HCT116 (cell line): ENCODE measurements around the gene ZNF236.

Experiments
- CBX3 ChIP-seq: IDR thresholded peaks from 2 replicates; pipeline ENCODE4 v1.6.1; 2012; ENCODE audit warnings: low read depth
- CTCF ChIP-seq, 3 experiments: fragments of 200-600 bp in 1 of 3; sonication (generic) in 1 of 3; IDR thresholded peaks in 2 of 3; conservative IDR thresholded peaks in 1 of 3; 2 replicates each; pipeline ENCODE4 v1.5.1; 2012 to 2017; ENCODE audit warnings: low read depth in 2 of 3, low read length in 2 of 3, antibody characterized with exemption in 1 of 3, borderline replicate concordance in 1 of 3, control low read depth in 1 of 3, mild to moderate bottlenecking in 1 of 3, mixed read lengths in 1 of 3, mixed run types in 1 of 3, moderate library complexity in 1 of 3; ENCODE audit not compliant: insufficient read depth in 1 of 3
- EZH2phosphoT487 ChIP-seq: fragments of 200-600 bp; IDR thresholded peaks from 2 replicates; pipeline ENCODE4 v1.6.1; 2018; ENCODE audit warnings: antibody characterized with exemption, borderline replicate concordance
- POLR2A ChIP-seq: IDR thresholded peaks from 2 replicates; pipeline ENCODE4 v1.7.0; 2011; ENCODE audit warnings: borderline replicate concordance; ENCODE audit not compliant: insufficient read depth, insufficient read length; ENCODE audit errors: extremely low read depth
- POLR2AphosphoS5 ChIP-seq: IDR thresholded peaks from 2 replicates; pipeline ENCODE4 v1.6.1; 2011; ENCODE audit warnings: mild to moderate bottlenecking, low read depth, low read length, moderate library complexity
- YY1 ChIP-seq: IDR thresholded peaks from 2 replicates; pipeline ENCODE4 v1.6.1; 2011; ENCODE audit warnings: low read length, low read depth, moderate library complexity, mild to moderate bottlenecking; ENCODE audit not compliant: insufficient replicate concordance; ENCODE audit errors: extremely low read depth
- TF ChIP-seq, protein P1 (sequence below): IDR thresholded peaks from 2 replicates; pipeline ENCODE4 v1.6.1; 2012; ENCODE audit warnings: low read depth

GRCh38 chr18:77001979-77002378 is 179.6 kb downstream of the ZNF236 start:
- TF ChIP-seq POLR2AphosphoS5 (no peak), EZH2phosphoT487 (no peak), YY1 (no peak), CBX3 (no peak), POLR2A (no peak), CTCF (IDR thresholded peaks at IDR 0.05 in 2 of 3, conservative IDR thresholded peaks at IDR 0.05 in 1 of 3; ENCODE audit: borderline replicate concordance in 1 of 3, insufficient read depth in 1 of 3, low read depth in 2 of 3, low read length in 2 of 3) (no peak)
- TF ChIP-seq, protein P1, sequence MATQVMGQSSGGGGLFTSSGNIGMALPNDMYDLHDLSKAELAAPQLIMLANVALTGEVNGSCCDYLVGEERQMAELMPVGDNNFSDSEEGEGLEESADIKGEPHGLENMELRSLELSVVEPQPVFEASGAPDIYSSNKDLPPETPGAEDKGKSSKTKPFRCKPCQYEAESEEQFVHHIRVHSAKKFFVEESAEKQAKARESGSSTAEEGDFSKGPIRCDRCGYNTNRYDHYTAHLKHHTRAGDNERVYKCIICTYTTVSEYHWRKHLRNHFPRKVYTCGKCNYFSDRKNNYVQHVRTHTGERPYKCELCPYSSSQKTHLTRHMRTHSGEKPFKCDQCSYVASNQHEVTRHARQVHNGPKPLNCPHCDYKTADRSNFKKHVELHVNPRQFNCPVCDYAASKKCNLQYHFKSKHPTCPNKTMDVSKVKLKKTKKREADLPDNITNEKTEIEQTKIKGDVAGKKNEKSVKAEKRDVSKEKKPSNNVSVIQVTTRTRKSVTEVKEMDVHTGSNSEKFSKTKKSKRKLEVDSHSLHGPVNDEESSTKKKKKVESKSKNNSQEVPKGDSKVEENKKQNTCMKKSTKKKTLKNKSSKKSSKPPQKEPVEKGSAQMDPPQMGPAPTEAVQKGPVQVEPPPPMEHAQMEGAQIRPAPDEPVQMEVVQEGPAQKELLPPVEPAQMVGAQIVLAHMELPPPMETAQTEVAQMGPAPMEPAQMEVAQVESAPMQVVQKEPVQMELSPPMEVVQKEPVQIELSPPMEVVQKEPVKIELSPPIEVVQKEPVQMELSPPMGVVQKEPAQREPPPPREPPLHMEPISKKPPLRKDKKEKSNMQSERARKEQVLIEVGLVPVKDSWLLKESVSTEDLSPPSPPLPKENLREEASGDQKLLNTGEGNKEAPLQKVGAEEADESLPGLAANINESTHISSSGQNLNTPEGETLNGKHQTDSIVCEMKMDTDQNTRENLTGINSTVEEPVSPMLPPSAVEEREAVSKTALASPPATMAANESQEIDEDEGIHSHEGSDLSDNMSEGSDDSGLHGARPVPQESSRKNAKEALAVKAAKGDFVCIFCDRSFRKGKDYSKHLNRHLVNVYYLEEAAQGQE = no peak
